ENCODE results near the gene PLD4. TPM values are rescaled to one million over a fixed set of nuclear protein-coding genes. Genes with fewer than 3 reads are reported as not detected.
"Not testable (repeated sequence)": the region's sequence is repeated elsewhere in the genome, so short reads cannot be mapped to it uniquely, and the experiment has no call there.

Gene PLD4
- total RNA-seq, 2 donors from 2014 or later: 1.2 to 5.4 TPM

DNA sequence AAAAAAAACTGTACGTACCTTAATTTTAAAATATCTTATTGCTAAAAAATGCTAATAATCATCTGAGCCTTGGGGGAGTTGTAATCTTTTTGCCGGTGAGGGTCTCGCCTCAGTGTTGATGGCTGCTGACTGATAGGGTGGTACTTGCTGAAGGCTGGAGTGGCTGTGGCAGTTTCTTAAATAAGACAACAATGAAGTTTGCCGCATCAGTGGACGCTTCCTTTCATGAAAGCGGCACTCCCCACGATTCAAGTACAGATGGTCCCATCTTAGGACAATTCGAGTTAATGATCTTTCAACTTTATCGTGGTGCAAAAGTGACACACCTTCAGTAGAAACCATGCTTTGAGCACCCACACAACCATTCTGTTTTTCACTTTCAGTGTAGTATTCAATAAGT lies 7.6 kb upstream of the PLD4 start:
- H3K36me3 ChIP-seq: no peaks in the 10 kb centered on the region
- H3K4me1 ChIP-seq (replicated peaks): no peaks in the 10 kb centered on the region
- no peaks in the 10 kb centered on the region for H3K9me3 ChIP-seq
- intact Hi-C loops (cut with DNase I): no loop called here
- H3K27me3 ChIP-seq (replicated peaks; ENCODE audit: insufficient read depth): no peaks in the 10 kb centered on the region
- H3K27ac ChIP-seq: no peak overlapping the region
- no peak for TF ChIP-seq POLR2AphosphoS5 (IDR thresholded peaks at IDR 0.05)
- TF ChIP-seq, protein P1, sequence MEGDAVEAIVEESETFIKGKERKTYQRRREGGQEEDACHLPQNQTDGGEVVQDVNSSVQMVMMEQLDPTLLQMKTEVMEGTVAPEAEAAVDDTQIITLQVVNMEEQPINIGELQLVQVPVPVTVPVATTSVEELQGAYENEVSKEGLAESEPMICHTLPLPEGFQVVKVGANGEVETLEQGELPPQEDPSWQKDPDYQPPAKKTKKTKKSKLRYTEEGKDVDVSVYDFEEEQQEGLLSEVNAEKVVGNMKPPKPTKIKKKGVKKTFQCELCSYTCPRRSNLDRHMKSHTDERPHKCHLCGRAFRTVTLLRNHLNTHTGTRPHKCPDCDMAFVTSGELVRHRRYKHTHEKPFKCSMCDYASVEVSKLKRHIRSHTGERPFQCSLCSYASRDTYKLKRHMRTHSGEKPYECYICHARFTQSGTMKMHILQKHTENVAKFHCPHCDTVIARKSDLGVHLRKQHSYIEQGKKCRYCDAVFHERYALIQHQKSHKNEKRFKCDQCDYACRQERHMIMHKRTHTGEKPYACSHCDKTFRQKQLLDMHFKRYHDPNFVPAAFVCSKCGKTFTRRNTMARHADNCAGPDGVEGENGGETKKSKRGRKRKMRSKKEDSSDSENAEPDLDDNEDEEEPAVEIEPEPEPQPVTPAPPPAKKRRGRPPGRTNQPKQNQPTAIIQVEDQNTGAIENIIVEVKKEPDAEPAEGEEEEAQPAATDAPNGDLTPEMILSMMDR (IDR thresholded peaks at IDR 0.05): no peak
- no peak for TF ChIP-seq POLR2A (IDR thresholded peaks at IDR 0.05)
- 88% methylated on average over 9 of the region's 9 CpGs for WGBS
- DNase-seq (ENCODE audit: low spot score): no peak
- no peak overlapping the region for H3K4me3 ChIP-seq

DNA sequence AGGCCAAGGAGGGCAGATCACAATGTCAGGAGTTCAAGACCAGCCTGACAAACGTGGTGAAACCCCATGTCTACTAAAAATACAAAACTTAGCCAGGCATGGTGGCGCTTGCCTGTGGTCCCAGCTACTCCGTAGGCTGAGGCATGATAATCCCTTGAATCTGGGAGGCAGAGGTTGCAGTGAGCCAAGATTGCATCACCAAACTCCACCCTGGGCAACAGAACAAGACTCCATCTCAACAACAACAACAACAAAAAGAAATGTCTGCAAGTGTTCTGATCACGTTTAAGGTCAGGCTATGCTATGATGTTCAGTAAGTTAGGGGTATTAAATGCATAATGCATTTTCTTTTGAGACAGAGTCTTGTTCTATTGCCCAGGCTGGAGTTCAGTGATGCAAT lies 6.7 kb upstream of the PLD4 start:
- intact Hi-C loops (cut with DNase I): no loop called here
- no peaks in the 10 kb centered on the region for H3K9me3 ChIP-seq
- H3K27ac ChIP-seq: no peak overlapping the region
- H3K36me3 ChIP-seq: no peaks in the 10 kb centered on the region
- DNase-seq (ENCODE audit: low spot score): no peak
- H3K27me3 ChIP-seq (replicated peaks; ENCODE audit: insufficient read depth): no peaks in the 10 kb centered on the region
- WGBS: 87% methylated on average over 4 of the region's 4 CpGs
- H3K4me1 ChIP-seq (replicated peaks): no peaks in the 10 kb centered on the region
- TF ChIP-seq, protein P1 (IDR thresholded peaks at IDR 0.05): no peak
- TF ChIP-seq POLR2AphosphoS5 (IDR thresholded peaks at IDR 0.05) (no peak), POLR2A (IDR thresholded peaks at IDR 0.05) (no peak)
- no peak overlapping the region for H3K4me3 ChIP-seq

DNA sequence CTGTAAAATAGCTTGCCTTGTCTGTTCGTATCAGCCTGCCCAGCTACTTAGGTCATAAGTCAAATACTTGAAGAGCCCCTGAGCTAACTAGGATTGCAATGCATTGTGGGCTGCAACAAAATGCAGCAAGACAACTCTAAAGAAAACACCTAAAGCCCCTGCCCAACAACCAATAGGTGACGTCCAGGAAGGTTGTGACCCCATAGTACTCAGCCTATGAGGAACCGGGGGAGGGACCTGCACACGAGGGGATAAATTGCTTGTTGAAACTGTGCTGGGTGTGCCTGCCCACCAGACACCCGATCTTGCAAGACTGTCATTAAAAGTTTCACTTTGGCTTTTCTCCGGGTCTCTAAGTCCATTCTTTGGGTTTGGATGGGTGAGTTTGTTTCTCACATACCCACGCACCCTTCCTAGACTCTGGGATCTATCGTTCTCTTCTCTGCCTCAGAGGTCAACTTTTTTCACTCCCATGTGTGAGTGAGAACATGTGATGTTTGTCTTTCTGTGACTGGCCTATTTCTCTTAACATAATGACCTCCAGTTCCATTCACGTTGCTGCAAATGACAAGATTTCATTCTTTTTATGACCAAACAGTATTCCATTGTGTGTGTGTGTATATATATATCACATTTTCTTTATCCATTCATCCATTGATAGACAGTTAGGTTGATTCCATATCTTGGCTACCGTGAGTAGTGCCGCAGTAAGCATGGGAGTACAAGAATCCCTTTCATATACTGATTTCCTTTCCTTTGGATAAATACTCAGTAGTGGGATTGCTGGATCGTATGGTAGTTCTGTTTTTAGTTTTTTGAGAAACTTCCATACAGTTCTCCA lies 5.3 kb upstream of the PLD4 start:
- DNase-seq (ENCODE audit: low spot score); H3K9me3 ChIP-seq; H3K36me3 ChIP-seq; H3K4me3 ChIP-seq; H3K27ac ChIP-seq; H3K27me3 ChIP-seq (replicated peaks; ENCODE audit: insufficient read depth); intact Hi-C loops (cut with DNase I); H3K4me1 ChIP-seq (replicated peaks): not testable (repeated sequence)
- 70% methylated on average over 12 of the region's 12 CpGs for WGBS

DNA sequence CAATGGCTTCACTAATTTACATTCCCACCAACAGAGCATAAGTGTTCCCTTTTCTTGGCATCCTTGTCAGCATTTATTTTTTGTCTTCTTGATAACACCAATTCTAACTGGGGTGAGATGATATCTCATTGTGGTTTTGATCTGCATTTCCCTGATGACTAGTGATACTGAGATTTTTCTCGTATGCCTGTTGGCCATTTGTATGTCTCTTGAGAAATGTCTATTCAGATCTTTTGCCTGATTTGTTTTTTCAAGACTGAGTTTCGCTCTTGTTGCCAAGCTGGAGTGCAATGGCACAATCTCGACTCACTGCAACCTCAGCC lies 4.7 kb upstream of the PLD4 start:
- no peaks in the 10 kb centered on the region for H3K27me3 ChIP-seq (replicated peaks; ENCODE audit: insufficient read depth)
- WGBS: 55% methylated on average over 3 of the region's 3 CpGs
- H3K36me3 ChIP-seq: no peaks in the 10 kb centered on the region

DNA sequence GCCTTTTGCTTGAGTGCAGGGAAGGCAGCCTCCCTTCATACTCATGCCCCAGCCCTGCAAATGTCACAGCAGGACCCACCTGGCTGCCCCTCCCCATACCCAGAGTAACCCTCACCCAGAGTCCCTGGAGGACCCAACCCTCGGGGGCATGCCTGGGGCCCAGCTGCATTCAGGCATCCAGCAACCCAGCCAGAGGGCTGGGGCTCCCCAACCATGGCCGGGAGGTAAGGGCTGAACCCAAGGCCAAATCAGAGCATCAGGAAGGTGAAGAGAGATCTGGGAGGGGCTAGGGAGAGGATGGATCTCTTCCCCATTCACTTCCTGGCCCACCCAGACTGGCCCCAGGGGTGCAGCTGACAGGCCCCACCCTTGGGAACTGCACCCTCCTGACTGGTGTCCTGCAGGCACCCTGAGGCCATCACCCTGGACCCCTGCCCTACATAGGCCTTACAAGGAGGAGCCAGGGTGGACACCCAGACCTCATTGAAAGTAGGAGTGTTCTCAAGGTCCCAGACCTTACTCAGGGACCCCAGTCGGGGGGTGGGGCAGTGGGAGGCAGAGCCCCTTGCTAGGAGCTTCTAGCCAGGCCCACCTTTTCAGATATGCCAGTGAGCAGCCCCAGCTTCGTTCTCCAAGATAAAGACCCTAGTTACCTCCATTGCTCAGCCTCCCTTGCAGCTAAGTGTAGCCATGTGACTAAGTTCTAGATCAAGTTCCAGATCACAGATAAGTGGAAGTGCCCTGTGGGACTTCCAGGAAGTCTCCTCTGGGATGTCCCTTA lies 849 bp upstream of the PLD4 start:
- H3K36me3 ChIP-seq: no peaks in the 10 kb centered on the region
- DNase-seq (ENCODE audit: low spot score): no peak
- no peaks in the 10 kb centered on the region for H3K4me1 ChIP-seq (replicated peaks)
- intact Hi-C loops (cut with DNase I): no loop called here
- no peak overlapping the region for H3K4me3 ChIP-seq
- no peaks in the 10 kb centered on the region for H3K9me3 ChIP-seq
- 94% methylated on average over 2 of the region's 4 CpGs for WGBS
- no peak overlapping the region for H3K27ac ChIP-seq
- H3K27me3 ChIP-seq (replicated peaks; ENCODE audit: insufficient read depth): no peaks in the 10 kb centered on the region
- TF ChIP-seq POLR2A (IDR thresholded peaks at IDR 0.05): no peak
- TF ChIP-seq, protein P1 (IDR thresholded peaks at IDR 0.05): no peak
- TF ChIP-seq POLR2AphosphoS5 (IDR thresholded peaks at IDR 0.05): no peak

More for the DNA sequence above, 4.7 kb upstream of the PLD4 start:
- TF ChIP-seq POLR2AphosphoS5 (IDR thresholded peaks at IDR 0.05) (no peak), POLR2A (IDR thresholded peaks at IDR 0.05) (no peak)
- TF ChIP-seq, protein P1 (IDR thresholded peaks at IDR 0.05): no peak
- no peak for DNase-seq (ENCODE audit: low spot score)
- Histone ChIP-seq H3K9me3 (no peaks in the 10 kb centered on the region), H3K4me1 (replicated peaks) (no peaks in the 10 kb centered on the region), H3K4me3 (no peak overlapping the region), H3K27ac (no peak overlapping the region)
- intact Hi-C loops (cut with DNase I): no loop called here
